NOMO-1 treated with dmso at 0.1 percent for 144 hours (cell line): ENCODE measurements around the gene LGMN.

ENCODE experiments used
- DNase-seq: peaks from one replicate; lab custom pipeline; 2025; ENCODE audit not compliant: unreplicated experiment; lab: John Stamatoyannopoulos, UW

LGMN gene

GRCh38 chr14:92656306-92657081, 91.9 kb downstream of the LGMN start:
- no peak for DNase-seq

DNA sequence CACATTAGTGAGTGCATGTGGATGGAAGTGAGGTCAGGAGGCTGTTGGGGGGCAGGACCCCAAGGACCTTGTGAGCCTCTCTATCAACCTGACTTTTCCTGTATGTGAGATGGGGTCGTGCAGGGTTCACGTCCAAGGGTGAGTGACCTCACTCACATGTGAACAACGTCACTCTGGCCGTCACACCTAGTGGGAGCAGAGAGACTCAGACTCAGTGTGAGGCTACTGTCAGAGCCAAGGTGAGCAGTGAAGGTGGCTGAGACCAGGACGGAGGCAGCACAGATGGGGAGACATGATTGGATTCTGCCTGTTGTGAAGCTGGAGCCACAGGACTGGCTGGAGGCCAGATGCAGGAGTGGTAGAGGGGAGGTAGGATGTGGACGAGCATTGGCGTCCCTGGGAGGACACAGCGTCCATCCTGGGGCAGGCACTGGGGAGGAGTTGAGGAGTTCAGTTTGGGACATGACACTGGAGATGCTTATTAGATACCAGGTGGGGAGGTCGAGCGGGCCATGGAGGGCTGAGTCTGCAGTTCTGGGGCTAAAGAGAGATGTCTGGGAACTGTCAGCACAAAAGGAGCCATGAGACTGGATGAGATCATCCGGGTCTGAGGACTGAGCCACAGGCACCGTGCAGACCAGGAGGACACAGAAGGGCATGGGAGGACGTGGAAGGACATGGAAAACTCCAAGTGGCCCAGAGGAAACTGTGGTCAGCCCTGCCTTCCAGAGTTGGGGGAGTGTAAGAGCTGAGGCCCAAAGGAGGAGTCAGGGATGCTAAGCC, 92.8 kb downstream of the LGMN start:
- no peak for DNase-seq

GRCh38 chr14:92654239-92654901, 94.1 kb downstream of the LGMN start:
- no peak for DNase-seq
